Measurements from ENCODE around the gene FGGY.
A peak's percentile ranks its signal among the peaks of the same experiment; 100 is the strongest.
"Not testable (repeated sequence)": the region's sequence is repeated elsewhere in the genome, so short reads cannot be mapped to it uniquely, and the experiment has no call there.

The FGGY gene

DNA sequence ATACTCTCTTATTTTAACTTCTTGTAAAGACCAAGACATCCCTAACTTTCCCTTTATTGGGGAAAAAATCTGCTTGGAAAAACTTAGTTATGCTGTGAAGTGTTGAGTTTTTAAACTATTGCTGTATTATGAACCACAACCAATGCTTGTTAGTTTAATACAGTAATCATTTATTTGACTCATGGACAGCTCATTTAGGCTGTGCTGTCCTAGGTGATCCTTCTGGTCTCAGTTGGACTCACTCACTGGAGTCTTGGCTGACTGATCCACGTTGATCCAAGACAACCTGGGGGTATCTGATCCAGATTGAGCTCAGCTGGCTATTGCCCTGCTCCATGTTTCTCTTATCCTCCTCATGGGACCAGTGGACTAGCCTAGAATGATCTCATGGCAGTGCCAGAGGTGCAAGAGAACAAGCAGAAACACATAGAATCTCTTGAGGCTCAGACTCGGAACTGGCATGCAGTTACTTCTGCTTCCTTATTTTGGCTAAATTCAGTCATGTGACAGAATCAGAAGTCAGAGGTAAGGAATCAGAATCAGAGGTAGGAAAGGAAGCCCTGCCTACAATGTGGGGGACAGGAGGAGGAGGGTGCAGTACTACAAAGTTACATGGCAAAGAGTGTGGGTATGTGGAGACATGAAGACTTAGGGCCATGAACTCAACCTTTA, 156.5 kb downstream of the FGGY start:
- no peak for DNase-seq

DNA sequence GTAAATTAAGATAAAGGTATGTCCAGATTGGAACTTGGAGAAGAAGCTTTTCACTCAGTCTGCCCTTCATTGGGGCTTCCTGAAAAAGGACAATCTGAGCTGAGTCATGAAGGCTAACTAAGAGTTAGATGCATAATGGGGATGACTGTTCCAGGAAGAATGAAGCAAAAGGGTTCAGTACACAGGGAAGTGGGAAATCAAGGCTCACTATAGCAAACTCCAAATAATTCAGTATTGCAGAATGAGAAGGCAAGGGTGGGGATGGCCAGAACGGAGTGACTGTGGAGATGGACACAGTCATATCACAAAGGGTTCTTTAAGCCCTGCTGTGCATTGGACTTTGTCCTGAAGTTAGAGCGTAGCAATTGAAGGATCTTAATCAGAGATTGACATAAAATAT, 158.3 kb downstream of the FGGY start:
- DNase-seq, result no peak

- DNase-seq, result no peak
Observed at GRCh38 chr1:59457786-59458185, 160.9 kb downstream of the FGGY start.

GRCh38 chr1:59458884-59459283, 162.0 kb downstream of the FGGY start:
- no peak for DNase-seq

DNA sequence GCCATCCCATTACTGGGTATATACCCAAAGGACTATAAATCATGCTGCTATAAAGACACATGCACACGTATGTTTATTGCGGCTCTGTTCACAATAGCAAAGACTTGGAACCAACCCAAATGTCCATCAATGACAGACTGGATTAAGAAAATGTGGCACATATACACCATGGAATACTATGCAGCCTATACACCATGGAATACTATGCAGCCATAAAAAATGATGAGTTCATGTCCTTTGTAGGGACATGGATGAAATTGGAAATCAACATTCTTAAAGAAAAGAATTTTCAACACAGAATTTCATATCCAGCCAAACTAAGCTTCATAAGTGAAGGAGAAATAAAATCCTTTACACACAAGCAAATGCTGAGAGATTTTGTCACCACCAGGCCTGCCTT, 166.0 kb downstream of the FGGY start:
- not testable (repeated sequence) for DNase-seq

DNA sequence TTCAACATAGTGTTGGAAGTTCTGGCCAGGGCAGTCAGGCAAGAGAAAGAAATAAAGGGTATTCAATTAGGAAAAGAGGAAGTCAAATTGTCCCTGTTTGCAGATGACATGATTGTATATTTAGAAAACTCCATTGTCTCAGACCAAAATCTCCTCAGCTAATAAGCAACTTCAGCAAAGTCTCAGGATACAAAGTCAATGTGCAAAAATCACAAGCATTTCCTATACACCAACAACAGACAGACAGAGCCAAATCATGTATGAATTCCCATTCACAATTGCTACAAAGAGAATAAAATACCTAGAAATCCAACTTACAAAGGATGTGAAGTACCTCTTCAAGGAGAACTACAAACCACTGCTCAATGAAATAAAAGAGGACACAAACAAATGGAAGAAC, 168.6 kb downstream of the FGGY start:
- not testable (repeated sequence) for DNase-seq

GRCh38 chr1:59468828-59469428, 172.0 kb downstream of the FGGY start:
- DNase-seq, result no peak

- DNase-seq, result not testable (repeated sequence)
Observed at GRCh38 chr1:59471991-59472570, 175.2 kb downstream of the FGGY start.

DNA sequence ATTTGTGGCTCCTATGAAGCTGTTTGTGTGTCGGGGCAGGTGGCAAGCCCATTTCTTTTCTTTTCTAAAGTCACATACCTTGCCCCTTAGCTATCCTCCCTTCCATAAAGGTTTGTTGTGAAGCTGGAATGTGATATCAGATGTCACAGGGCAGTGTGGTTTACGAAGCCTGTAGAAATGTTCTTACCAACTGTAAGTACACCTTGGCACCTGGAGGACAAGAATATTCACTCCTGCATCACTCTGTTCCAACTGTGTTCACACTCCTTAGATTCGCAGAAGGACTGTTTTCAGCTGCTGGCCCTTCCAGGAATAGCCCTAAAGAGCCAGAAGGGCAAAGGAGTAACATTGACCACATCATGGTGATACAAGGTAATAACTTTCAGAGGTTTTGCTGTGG, 176.9 kb downstream of the FGGY start:
- DNase-seq, result no peak

- DNase-seq, result no peak
Observed at GRCh38 chr1:59474496-59474895, 177.6 kb downstream of the FGGY start.

- DNase-seq, result no peak
Observed at GRCh38 chr1:59475737-59476136, 178.8 kb downstream of the FGGY start.

DNA sequence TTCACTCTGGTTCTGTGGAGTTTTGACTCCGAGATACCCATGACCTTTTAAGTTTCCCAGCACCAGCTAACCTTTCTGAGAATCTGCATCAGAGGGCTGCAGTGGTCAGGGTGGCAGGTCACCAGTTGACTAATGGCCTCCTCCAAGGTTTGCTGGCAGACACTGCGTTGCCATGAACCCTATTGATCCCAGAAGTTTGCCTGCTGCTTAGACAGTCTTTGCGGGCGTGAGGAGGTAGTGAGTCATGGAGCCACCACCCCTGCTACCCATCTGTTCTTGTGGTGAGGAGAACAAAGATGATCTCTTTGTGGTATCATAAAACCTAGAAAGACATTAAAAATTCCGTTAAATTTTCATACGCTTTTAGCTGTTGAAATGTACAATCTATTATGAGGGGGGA, 180.4 kb downstream of the FGGY start:
- no peak for DNase-seq

GRCh38 chr1:59477867-59478266, 181.0 kb downstream of the FGGY start:
- no peak for DNase-seq

DNA sequence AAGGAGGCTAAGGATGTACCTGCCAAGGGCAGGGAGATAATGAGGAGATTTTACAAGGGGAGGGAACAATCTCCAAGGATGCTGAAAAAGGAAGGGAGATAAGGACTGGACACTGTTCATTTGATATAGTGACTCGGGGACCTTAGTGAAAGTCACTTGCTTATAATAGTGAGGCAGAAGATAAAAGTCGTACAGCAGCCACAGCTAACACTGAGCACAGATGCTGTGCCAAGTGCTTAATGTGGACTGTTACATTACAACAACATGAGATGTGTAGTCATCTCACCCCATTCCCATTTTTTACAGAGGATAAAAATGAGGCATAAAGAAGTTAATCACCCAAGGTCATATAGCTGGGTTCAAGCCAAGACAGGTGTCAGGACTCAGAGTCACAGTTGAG, 181.9 kb downstream of the FGGY start:
- DNase-seq, result no peak

DNA sequence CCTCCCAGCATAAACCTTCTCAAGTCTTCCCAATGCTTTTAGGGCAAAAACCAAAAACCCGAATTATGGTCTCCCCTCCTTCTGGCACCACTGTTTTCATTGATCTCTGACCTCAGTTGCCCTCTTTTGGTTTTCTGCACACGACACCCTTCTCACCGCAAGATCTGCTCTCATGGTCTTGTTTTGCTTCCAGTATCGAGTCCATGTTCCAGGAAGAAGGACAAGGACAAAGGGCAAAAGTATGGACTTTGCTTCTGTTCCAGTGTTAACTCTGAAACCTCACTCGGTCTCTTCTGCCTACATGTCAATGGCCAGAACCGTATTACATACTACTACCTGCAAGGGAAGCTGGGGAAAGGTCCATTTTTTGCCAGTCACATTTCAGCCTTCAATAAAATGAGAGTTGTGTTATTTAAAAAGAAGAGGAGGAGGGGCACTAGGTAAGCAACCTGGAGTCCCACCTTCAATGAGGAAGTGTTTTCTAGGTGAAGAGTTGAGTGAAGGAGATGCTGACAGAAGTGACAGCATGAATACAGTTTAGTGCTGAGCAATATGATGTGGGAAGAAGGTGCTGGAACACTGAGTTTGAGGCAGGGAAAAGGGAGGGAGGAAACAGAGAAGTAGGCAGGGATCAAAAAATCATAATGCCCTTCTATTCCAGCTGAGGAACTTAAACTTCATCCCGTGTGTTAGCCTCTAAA, 183.4 kb downstream of the FGGY start:
- no peak for DNase-seq

DNA sequence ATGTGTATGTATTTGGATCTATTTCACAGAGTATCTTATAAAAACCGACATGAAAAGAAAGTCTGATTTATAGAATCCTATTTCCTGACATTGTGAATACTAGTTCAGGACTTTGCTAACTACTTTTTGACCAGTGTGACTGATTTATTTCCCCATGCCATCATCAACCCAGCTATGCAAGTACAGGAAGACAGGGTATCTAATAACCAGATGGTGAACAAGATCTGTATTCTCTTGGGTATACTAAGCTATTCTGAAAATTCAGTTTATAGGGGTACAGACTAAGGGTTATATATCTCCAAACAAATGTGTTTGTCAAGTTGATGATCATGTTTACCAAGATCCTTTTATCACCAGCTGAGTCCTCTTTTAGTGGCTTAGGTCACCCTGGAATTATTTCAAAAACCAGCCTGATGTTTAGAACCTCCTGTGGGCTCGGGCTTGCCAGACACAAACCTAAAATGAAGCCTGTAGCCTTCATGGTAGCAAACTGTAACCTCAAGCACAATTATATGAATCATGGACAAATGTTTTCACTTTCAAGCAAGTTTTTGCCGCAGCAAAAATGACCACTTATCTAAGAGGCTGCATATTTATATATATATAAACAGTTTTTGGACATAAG, 185.1 kb downstream of the FGGY start:
- no peak for DNase-seq

- DNase-seq, result no peak
Observed at GRCh38 chr1:59482986-59483385, 186.1 kb downstream of the FGGY start.

GRCh38 chr1:59484096-59484495, 187.2 kb downstream of the FGGY start:
- DNase-seq, result no peak

DNA sequence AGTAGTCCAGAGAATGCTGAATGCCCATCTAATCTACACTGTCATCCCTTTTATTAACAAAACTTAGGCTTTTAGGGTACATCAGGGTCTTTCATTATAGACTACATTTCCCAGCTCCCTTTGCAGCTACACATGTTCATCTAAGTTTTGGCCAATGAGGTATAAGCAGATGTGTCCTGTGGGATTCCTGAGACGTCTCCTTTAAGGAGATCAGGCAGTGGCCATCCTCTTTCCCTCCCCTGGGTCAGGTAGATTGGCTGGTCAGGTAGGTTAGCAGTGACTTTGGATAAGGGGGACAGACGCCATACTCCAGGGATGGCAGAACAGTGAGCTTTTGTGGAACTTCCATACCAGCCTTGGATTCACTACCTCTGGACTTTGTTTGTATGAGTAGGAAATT, 188.3 kb downstream of the FGGY start:
- DNase-seq, result no peak

- peak; percentile 20 for DNase-seq
Observed at GRCh38 chr1:59485949-59486348, 189.1 kb downstream of the FGGY start.

DNA sequence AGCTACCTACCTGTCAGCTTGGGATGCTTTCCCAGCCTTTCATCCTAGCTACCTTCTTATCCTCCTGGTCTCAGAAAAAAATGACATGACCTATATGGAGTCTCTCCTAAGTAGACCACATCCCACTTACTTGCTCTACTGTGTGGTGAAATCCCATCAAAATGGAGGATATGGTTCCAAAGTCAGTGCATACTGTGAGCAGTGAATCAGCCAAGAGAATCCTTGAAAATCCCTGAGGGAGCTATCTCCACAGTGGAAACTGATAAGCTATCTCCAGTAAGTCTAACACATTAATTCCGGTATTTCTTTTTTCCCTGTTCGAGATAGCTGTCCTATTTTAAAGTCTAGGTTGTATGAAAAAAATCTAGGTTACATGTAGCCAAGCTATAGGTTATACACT, 189.7 kb downstream of the FGGY start:
- no peak for DNase-seq

DNA sequence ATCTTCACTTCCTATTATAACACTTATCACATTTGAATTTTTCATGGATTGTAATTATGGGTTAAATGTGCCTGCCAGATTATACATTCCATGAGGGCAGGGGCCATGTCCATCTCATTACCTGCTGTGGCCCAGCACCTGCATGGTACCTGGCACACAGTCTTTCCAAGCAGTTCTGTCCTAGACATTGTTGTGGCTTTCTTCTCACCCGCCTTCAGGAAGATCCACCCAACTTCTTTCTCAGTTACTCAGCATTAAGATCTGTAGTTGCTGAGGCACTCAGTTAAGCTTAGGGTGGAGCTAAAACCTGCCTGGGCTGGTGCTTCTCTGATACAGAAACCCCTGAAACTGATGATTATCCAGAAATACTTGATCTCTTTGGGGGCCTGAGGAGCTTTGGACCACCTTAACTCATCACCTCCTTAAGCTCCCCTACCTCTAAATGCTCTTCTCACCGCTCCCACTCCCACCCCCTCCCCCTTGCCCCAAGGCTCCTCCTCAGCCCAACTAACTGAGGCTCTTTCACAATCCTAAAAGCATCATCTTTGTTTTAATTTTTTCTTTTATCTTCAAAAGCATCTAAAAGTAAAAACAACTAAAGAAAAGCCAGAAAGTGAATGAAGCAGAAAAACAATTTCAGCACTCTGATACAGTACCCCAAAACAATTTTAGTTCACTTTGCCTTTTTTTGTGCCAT, 190.6 kb downstream of the FGGY start:
- DNase-seq, result no peak

DNA sequence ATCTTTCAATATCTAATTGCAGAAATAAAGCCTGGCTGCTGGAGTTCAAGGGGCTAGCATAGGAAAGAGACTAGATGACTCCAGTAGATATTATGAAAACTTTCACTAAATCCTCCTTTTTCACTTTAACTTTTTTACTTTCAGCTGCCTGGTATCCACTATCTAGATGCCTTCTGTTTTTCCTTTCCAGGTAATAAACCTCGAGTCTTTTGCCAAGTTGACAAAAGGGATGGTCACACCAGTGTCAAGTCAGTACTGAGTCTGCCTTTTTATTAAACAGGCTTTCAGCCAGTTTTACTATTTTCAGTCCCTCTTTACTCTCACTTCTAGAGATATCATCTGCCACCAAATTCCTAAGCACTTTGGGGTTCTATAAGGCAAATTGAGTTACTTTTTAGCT, 195.6 kb downstream of the FGGY start:
- DNase-seq, result no peak

Measured in NCI-H2029 (cell line).